GM21447 (cell line): ENCODE measurements around the gene RASL10A.

Source experiments
- ATAC-seq: cut with Tn5 transposase; IDR thresholded peaks from one replicate; pipeline ENCODE4 v1.9.1; 2021; ENCODE audit not compliant: unreplicated experiment

Gene RASL10A

DNA sequence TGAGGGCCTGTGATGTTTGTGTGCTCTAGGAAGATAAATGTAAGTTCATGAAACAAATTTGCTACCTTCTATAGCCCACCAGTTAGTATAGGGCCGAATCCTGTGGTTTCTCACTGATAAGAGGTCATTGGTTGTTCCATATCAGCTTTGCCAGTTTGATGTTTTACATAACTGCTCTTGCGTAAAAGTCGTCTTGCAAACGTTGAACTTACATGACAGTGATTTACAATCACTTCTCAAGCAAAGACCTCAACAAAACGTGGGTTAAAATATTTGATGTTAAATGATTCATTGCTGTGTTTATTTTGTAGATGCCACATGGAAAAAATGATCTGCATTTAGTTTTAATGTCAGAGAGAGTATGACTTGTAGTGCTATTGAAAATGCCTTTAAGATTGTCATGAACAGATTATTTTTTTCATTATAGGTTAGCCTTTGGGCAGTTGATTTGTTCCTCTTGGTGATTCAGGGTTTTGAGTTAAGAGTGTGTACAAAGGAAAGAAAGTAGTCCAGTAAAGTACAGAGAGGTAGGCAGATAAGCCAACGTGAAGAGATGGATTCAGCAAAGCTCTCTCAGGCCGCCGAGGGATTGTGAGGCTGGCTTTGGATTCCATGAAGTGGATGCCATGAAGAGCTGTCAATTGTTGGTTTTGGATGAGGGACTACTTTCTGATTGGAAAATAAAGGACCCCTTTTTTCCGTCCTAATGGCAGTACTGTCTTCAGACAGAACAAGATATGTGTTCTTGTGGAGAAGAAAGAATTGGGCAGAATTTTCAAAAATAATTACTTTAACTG lies 44.8 kb downstream of the RASL10A start:
- ATAC-seq: no peak

DNA sequence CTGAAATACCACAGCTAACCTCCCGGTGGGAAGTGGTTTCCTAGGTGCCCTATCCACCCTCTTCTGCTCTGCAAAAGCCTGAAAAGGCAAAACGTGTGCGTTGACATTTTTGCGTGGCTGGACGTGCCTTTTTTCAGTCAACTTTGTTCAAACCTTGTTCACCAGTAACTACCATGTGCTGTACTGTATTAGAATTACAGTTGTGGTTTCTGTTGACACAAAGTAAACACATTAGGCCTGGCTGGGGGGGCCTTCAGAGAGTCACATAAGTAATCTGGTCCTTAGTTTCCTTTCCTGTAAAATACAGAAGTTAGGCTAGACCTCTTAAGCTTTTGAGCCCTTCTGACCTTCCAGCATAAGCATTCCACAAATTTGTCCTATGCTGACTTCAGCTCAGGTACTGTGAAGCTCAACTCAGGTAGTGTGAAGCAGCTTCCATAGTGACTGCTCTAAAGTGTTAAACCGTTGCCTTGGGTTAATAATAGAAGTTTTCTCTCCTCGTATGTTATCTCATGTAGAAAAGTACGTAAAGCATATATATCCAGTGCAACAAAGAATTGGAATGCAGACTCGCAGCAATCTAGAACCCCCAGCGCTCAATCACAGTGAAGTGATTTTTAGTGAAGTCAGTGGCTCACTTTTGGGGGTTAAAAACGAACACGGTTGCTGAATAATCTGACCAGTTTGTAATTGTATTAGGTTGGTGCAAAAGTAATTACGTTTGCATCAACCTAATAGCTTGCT lies 45.6 kb downstream of the RASL10A start:
- ATAC-seq: no peak

DNA sequence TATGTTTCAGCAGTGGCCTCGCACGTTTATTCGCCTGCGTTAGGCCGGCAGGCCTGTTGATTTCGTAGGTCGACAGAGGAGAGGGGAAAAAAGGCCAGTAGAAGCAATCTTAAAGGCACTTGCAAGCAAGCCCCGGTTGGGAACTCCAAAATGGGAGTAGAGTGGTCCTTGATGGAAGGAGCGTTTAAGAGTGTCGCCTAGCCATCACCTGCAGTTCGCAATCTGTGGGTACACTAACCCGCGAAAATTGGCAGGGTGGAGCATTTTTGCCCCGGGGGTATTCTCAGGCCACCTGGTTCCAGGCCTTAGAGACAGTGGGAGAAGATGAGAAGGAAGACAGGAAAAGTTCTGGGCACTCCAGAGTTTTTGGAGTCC lies 46.3 kb downstream of the RASL10A start:
- ATAC-seq: no peak

DNA sequence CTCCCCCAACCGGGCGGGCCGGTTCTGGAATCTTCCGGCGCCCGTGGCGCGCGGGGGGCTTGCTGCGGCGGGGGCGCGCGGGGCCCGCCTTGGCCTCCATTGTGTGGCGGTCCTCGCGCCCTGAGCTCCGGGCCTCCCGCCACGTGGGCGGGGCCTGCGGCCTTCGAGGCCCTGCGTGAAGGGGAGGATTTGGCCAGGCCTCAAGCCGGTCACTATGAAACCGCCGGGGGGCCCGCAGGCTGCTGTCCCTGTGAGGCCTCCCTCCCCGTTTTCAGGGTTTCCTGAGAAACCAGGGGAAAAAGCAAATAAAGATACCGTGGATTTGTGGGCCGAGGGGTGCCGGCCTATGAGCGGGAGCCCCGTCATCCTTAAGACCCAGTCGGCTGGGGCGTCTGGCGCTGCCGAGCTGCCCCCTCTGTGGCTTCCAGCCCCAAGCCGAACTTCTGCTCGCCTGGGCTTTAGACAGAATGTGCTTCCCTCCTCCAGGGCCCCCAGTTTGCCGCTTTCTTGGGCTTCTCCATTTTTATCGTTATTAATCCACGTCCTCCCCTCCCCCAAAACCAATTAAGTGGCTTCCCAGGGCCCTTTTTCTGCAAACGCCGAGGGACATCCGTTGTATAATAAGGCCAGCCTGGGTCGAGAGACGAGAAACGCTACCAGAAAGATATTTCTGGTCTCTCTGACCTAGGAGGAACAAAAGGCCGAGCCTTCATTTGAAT lies 46.8 kb downstream of the RASL10A start:
- peak; percentile 13 for ATAC-seq

DNA sequence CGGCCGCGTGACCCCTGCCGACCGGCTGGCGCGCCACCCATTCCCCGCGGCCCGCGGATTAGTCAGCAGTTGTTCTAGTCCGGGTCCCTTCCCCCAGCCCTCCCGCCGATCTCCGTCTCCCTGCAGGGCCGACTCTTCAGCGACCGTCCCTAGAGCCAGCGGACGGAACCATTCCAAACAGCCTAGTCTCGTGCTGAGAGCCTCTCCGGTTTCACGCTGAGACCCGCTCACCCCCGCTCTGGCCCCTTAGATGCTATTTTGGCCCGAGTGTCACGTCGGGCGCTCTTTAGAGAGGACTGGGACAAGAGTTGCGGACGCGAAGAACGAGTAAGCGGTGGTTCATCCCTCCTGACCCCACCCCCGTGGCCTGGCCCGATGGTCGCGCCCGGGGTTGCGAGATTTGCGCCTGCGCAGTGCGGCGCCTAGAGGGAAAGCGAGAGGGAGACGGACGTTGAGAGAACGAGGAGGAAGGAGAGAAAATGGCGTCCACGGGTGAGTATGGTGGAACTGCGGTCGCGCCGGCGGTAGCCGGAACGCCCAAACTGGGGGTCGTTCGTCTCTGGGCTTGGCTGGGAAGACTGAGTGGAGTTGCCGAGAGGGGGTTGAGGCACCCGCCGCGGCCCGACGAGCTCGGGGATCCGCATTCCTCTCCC lies 47.5 kb downstream of the RASL10A start, which contains the start of the genes EWSR1 and RHBDD3:
Gene EWSR1 (plus strand): TSS at position 411 of the 653 bp plus-strand sequence. CDS start 69 bp downstream, at position 480.
Gene RHBDD3 (minus strand): TSS at position 124 of the 653 bp plus-strand sequence. CDS start 2,355 bp downstream, outside the sequence.
- peak; percentile 69 for ATAC-seq

DNA sequence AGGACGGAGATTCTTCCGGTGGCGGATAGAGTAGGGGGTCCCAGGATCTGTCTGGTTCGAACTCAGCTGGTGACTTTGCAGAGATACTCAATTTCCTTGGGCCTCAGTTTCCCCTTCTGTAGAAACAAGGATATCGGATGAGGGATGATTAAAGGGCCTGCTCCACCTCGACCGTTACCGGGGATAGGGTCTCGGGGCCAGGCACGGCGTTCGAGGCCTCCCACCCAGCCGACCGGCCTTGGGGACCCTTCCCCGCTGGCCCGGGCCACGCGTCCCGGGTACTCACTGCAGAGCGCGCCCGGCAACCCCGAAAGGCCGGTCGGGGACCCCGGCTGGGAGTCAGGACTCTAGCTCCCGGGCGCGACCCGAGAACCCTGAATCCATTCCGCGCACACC lies 48.0 kb downstream of the RASL10A start:
- no peak for ATAC-seq

DNA sequence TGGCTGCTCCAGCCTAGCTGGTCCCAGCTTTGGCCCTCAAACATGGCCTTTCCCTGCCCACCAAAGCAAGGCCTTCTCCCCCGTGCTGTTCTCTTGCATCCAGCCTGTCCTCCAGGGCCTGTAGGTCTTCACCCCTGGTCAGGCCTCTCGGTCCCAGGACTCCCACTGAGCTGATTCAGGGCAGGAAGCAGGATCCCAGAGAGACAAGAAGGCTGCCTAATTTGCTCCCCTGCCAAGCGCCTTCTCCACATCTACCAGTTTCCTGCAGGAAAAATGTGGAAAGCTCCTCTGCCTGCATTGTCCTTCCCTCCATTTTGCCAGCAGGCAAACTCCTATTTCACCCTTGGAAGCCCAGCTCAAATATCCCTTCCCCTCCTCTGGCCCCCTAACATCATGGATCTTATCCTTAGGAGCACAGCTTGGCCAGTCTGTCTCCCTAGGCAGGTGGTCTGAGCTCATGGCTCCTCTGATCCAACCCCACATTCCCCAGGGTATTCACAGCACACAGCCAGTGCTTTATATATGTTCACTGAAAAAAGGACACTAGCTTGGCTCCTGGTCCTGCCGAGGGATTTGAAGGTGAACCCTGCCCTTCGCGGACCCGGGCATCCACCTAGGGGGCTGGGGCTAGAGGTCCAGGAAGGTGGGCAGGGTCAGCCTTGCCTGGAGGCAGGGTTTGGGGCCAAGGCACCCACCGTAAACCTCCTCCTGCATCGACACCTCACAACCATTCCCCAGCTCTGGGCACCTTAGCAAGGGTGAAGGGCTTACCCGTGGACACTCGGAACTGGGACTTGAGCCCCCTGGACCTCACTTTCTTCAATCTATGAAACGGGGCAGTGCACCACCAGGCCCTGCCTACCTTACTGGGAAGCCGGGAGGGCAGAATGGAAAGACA lies 48.7 kb downstream of the RASL10A start:
- no peak for ATAC-seq

DNA sequence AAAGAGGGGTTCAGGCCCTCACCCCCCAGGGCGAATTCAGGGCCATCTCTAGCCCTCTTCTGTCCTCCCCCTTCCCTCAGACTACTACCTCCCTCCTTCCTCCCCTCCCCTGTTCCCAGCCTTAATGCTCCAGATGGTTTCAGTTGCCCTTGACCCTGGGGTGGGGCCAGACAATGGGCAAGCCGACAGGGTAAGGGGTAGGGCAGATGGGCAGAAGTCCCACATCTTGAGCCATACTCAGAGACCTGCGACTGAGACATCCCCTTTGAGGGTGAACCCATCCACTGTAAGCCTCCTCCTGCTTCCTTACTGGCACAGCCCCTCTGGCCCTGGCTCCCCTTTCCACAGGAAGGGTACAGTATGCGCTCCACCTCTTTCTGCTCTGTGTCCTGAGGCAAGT lies 49.6 kb downstream of the RASL10A start:
- ATAC-seq: no peak

DNA sequence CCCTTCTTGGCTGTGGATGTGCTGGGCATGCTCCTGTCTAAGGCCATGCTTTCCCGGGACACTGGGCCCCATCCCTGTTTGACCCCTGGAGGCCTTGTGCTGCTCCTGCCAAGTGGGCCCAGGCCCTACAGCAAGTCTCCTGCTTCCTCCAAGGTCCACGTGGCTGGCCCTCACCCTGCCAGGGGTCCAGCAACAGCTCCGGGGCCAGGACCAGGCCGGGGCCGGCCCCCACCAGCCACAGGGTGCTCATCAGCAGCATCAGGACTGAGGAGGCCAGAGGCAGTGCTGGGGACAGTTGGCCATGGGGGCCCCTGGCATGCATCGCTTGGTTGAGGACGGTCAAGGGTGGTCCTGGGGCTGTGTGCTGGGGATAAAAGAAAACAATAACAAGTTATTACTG lies 50.2 kb downstream of the RASL10A start:
- no peak for ATAC-seq

DNA sequence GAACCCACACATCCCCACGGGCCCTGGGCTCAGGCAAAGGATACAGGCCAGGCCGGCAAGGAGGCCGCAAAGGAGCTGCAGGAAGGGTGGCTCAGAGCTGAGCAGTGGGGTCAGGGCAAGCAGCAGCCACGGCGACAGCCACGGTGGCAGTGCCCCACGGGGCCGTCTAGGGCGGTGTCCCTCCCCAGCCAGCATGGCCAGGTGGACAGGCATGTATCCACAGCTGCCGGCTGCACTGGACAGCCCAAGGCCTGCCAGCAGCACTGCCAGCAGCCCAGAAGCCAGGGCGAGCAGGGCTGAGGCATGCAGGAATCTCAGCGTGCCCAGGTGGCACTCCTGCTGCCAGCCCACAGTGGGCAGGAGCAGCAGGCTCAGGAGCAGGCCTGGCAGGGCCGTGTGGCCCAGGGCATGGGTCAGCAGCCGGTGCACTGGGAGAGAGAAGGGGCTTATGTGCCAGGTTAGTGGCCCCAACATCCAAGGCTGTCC lies 51.7 kb downstream of the RASL10A start:
- ATAC-seq: no peak
